Testis (tissue), 2 donors: ENCODE results near the gene MRPL10.

Experiments
- CTCF ChIP-seq, 3 experiments: fragments of 450-650 bp in 2 of 3; fragments of 200-600 bp in 1 of 3; sonication (generic) in 1 of 3; IDR thresholded peaks; one replicate each; pipeline ENCODE4 v1.5.1; 2016 to 2019; ENCODE audit warnings: antibody characterized with exemption in 3 of 3, mild to moderate bottlenecking in 2 of 3, moderate library complexity in 1 of 3
- POLR2A ChIP-seq: fragments of 450-650 bp; IDR thresholded peaks from one replicate; pipeline ENCODE4 v1.6.1; 2017; ENCODE audit warnings: antibody characterized with exemption, mild to moderate bottlenecking, moderate library complexity

DNA sequence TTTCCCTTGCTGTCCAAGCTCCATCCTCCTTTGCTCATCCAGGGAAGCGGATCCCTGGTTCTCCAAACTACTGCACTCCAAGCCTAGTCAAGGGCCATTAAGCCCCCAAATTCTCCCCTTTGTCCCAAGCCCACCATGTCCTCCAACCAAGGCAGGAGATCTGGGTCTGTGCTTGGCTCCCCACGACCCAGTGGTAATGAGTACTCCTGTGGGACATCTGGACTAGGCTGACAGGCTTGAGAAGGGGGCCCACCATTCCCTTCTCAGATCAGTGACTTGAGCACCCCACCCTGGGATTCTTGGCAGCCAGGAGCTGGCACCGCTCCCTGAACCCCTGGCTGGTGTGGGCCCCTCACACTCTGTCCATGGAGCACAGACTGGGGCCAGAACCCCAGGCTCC, 26.9 kb downstream of the MRPL10 start:
- TF ChIP-seq CTCF (IDR thresholded peaks at IDR 0.05) = no peak
- TF ChIP-seq POLR2A = no peak
